ENCODE results near the gene PRDM16. TPM values are rescaled to one million over a fixed set of nuclear protein-coding genes. Genes with fewer than 3 reads are reported as not detected.

Gene PRDM16
- total and polyA plus RNA-seq, 2 experiments from 2014 or later: 41.8 to 55.8 TPM

DNA sequence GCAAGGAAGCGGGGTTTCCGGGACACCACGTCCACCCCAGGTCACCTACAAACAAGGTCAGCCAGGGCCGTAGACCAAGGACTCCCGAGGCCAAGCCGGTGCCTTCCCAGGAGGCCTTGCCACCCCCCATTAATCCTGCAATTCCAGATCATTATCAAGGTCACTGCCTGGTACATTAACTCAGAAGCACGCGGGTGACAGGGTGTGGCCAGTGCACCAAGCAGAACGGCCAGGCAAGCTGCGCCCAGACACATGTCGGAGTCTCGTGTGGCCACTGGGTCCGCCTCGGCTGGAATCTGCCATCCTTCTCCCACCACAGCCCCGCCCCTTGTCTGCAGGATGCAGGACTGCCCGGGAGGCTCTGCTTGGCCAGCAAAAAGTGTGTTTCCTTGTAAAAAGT, 144.7 kb downstream of the PRDM16 start:
- Histone ChIP-seq H3K4me3 (no peak overlapping the region), H3K27ac (no peak overlapping the region), H3K27me3 (no peaks in the 10 kb centered on the region), H3K9me3 (ENCODE audit: low read depth) (no peaks in the 10 kb centered on the region), H3K4me1 (ENCODE audit: low read depth) (peaks cover 7% of the 10 kb centered on the region), H3K36me3 (no peaks in the 10 kb centered on the region)
- DNase-seq (ENCODE audit: low read depth in 1 of 2, low spot score in 1 of 2): no peak
- TF ChIP-seq, protein P1, sequence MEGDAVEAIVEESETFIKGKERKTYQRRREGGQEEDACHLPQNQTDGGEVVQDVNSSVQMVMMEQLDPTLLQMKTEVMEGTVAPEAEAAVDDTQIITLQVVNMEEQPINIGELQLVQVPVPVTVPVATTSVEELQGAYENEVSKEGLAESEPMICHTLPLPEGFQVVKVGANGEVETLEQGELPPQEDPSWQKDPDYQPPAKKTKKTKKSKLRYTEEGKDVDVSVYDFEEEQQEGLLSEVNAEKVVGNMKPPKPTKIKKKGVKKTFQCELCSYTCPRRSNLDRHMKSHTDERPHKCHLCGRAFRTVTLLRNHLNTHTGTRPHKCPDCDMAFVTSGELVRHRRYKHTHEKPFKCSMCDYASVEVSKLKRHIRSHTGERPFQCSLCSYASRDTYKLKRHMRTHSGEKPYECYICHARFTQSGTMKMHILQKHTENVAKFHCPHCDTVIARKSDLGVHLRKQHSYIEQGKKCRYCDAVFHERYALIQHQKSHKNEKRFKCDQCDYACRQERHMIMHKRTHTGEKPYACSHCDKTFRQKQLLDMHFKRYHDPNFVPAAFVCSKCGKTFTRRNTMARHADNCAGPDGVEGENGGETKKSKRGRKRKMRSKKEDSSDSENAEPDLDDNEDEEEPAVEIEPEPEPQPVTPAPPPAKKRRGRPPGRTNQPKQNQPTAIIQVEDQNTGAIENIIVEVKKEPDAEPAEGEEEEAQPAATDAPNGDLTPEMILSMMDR (IDR thresholded peaks at IDR 0.05; ENCODE audit: low read depth, low read length): no peak

DNA sequence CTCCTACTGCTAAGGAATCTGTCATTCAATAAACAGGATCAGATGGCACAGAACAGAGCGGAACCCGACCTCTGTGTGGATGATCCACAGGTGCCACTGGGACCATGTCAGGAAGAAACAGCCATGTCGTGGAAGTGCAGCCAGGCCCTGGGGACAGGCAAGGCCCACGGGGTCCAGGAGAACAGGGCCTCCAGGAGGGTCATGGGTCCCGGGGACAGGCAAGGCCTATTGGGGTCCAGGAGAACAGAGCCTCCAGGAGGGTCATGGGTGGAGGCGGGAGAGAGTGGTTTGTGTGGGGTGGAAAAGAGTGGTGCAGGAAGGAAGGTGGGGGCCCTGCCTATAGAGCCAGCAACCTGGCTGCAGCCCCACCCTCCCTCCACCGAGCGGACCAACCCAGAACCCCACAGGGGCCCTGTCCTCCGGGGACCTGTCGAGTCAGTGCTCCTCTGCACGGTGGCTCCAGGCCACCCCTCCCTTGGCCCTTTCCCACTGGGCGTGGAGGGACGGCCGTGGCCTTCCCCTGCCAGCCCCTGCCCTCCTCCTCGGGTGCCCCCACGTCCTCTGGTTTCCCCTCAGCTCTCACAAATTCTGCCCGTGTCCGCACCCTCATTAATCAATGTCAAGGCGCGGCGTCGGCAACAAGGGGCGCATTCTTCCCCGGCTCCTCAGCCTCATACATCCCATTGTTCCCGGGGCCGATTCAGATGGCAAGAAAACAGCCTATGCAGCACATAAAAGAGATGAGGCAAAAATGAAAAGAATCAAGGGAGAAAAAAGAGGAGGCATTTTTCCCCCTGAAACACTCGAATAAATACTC, 146.4 kb downstream of the PRDM16 start:
- TF ChIP-seq, protein P1 (IDR thresholded peaks at IDR 0.05; ENCODE audit: low read depth, low read length): no peak
- no peaks in the 10 kb centered on the region for H3K9me3 ChIP-seq (ENCODE audit: low read depth)
- H3K4me3 ChIP-seq: no peak overlapping the region
- H3K27me3 ChIP-seq: no peaks in the 10 kb centered on the region
- H3K36me3 ChIP-seq: no peaks in the 10 kb centered on the region
- peaks cover 12% of the 10 kb centered on the region for H3K4me1 ChIP-seq (ENCODE audit: low read depth)
- H3K27ac ChIP-seq: no peak overlapping the region
- DNase-seq (ENCODE audit: low read depth in 1 of 2, low spot score in 1 of 2): no peak

DNA sequence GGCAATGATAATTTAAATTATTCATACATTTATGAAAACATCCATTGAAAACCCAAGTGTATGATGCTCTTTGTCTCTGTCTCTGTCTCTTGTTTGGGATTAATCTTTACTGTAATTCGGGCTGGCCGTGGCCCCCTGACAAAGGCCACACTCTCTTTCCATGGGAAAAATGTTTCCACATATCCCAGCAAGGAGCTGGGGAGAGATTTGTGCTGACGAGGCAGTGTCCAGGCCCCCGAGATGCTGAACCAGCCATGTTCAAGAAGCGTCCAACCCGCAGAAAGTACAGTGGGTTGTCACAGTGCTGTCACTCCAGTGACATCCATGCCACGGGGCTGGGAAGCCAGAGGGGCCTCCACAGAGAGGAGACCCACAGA, 147.0 kb downstream of the PRDM16 start:
- Histone ChIP-seq H3K27me3 (no peaks in the 10 kb centered on the region), H3K9me3 (ENCODE audit: low read depth) (no peaks in the 10 kb centered on the region), H3K36me3 (no peaks in the 10 kb centered on the region), H3K4me1 (ENCODE audit: low read depth) (peaks cover 12% of the 10 kb centered on the region), H3K27ac (no peak overlapping the region), H3K4me3 (no peak overlapping the region)
- TF ChIP-seq, protein P1 (IDR thresholded peaks at IDR 0.05; ENCODE audit: low read depth, low read length): no peak
- DNase-seq (ENCODE audit: low read depth in 1 of 2, low spot score in 1 of 2): no peak

DNA sequence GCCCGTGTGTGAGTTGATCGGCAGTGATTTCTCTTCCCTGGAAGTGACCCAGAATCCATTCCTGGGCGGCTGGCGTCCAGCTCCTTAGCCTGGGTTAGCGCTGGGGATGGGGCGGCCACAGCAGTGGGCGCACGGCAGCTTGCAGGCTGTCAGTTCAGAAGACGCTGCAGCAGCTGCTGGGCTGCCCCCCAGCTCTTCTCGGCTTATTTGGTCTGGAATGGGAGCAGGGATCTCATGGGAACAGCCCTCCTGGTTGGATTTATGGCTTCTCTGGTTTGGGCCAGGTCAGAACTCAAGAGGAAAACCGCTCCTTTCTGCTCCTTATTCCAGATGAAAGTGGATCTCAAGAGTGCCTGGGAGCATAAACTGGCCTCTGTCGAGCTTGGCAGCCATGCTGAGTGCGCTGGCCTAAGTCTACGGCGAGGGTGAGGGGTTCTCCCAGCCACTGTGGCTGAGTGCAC, 148.2 kb downstream of the PRDM16 start:
- Histone ChIP-seq H3K4me1 (ENCODE audit: low read depth) (peaks cover 20% of the 10 kb centered on the region), H3K9me3 (ENCODE audit: low read depth) (no peaks in the 10 kb centered on the region), H3K36me3 (no peaks in the 10 kb centered on the region), H3K27me3 (no peaks in the 10 kb centered on the region), H3K4me3 (no peak overlapping the region), H3K27ac (no peak overlapping the region)
- TF ChIP-seq, protein P1 (IDR thresholded peaks at IDR 0.05; ENCODE audit: low read depth, low read length): no peak
- no peak for DNase-seq (ENCODE audit: low read depth in 1 of 2, low spot score in 1 of 2)

DNA sequence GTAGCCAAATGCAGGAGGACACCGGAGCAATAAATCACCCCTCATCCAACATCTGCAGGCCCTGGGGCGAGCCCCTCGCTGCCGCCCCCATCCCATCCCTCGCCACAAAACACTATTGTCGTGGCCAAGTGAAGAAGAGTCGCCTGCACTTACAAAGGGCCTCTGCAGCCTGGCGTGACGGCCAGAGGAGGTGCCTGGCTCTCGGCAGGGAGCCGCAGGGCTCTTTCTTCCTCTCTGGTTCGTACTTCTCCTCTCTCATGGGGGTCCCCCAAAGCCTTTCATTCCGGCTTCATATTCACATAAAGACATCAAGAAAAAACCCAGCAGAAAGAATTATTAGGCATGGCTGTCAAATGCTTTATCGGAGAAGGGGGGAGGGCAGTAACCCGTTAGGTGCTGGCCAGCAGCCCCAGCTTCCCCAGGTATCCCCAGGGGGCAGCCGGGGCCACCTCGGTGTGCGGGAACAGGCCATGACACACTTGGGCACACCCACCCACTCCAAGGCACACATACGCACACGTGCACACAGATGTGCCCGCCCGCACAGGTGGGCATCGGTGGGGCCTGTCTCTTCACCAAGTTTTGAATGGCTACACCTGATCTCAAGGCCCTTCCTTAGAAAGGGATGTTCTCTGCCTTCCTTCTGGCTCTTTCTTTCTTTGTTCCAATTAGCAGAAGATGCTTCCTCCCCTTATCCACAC, 149.1 kb downstream of the PRDM16 start:
- Histone ChIP-seq H3K9me3 (ENCODE audit: low read depth) (no peaks in the 10 kb centered on the region), H3K36me3 (no peaks in the 10 kb centered on the region), H3K4me3 (no peak overlapping the region), H3K4me1 (ENCODE audit: low read depth) (peaks cover 24% of the 10 kb centered on the region), H3K27ac (no peak overlapping the region), H3K27me3 (no peaks in the 10 kb centered on the region)
- no peak for DNase-seq (ENCODE audit: low read depth in 1 of 2, low spot score in 1 of 2)
- TF ChIP-seq, protein P1 (IDR thresholded peaks at IDR 0.05; ENCODE audit: low read depth, low read length): no peak

All from cardiac muscle cell (in vitro differentiated cells and primary cell).